Activated CD8-positive, alpha-beta memory T cell treated with anti-CD3 and anti-CD28 coated beads for 48 hours (primary cell): ENCODE data around the gene ARAP3.
A peak's percentile ranks its signal among the peaks of the same experiment; 100 is the strongest.
"Not testable (repeated sequence)": the region's sequence is repeated elsewhere in the genome, so short reads cannot be mapped to it uniquely, and the experiment has no call there.

Experiments
- DNase-seq, 3 experiments: peaks; one replicate each; pipeline ENCODE4 v3.0.0-alpha.2; 2020; ENCODE audit warnings: low read depth in 2 of 3, low spot score in 2 of 3

The ARAP3 gene

DNA sequence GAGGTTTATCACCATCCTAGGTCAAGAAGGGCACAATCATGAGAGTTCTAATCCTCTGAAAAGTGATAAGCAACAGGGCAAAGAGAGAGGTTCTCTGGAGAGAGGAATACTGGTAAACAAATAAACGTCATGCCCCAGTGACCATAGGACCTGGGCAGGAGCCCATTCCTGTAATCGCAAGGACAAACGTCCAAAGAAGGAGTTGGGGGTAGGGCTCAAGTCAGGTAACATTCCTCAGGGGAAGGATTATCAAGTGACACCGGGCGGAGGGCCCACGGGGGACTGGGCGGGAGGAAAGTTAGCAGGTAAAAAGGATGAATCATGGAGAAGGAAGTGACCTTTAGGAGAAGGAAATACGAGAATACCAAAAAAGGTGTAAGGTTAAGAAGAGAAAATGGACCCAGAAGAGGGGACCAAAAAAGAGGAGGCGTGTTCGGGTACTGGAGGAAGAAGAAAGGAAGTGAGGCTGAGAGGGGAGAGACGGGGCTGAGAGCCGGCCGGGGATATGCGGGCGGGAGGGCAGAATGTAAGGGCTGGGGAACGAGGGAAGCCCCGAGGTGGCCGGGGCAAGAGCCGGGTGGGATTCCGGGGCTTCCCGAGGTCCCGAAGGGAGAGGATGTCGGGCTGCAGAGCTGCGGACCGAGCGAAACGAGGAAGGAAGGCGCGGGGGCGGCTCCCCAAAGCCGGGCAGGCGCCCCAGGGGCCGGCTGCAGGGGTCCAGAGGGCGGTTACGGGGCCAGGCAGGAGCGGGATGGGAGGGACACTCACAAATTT lies 63.8 kb downstream of the ARAP3 start:
- DNase-seq: peak in 2 of 3 experiments; percentile 31

DNA sequence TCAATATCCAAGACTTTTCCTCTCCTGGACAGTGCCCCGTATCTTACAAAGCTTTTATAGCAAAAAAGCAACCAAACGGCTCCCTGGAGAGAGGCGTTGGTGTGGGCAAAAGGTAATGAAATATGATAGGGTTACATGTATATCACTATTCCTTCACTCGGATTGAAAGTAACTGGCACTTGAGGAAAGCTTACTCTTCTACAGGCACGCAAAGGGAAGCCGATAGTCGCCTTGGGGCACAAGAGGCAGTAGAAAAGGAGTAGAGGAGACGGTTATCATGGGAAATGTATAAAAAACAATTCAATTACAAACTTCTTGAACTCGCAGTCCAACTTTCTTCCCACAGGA lies 64.4 kb downstream of the ARAP3 start:
- no peak for DNase-seq

- DNase-seq: no peak
Measured at GRCh38 chr5:141617128-141617527, 64.9 kb downstream of the ARAP3 start.

- no peak for DNase-seq
Measured at GRCh38 chr5:141615991-141616720, 65.9 kb downstream of the ARAP3 start.

DNA sequence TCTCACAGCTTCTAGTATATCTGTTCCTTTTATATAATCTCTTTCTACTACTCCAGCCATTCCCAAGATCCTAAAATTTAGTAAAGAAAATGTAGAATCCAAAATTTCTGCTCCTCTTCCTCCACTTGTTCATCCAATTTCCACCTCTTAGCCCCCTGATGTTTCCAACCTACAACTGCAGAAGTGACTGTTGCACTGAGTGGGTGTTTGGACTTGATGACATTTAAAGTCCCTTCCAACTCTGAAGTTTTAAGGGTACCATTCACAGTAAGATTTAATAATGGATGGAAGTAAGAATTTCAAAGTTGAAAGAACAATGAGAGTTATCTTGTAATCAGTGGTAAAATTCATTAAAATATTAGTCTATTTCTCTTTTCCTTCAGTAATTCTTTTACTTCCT lies 68.7 kb downstream of the ARAP3 start:
- DNase-seq: no peak

DNA sequence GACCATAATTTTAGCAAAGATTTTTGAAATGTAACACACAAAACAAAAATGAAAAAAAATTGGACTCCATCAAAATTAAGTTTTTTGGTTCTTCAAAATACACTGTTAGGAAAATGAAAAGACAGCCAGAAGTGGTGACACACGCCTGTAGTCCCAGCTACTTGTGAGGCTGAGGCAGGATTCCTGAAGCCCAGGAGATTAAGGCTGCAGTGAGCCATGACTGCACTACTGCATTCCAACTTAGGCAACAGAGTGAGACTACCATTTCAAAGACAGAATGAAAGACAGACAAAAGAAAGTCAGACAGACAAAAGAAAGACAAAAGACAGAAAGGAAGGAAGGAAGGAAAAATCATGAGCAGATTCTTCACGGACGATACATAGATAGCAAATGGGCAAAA lies 70.7 kb downstream of the ARAP3 start:
- no peak for DNase-seq

GRCh38 chr5:141609921-141610320 lies 72.1 kb downstream of the ARAP3 start:
- not testable (repeated sequence) for DNase-seq

DNA sequence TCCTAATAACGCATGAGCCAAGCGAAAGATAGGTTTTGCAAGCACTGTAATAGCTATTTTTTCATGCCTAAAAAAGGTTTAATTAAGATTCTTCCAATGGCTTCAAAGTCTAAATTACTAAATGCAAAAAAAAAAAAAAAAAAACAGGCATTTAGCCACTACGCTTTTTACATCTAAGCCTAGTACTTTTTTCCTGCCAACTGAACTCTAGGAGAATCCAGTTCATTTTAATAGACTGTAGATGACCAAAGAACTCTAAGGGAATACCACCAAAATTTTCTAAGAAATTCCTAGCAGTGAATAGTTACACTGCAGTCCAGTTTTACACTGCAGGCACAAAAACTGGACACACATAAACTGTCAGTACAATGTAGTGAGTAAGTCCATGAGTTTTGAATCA lies 73.0 kb downstream of the ARAP3 start:
- no peak for DNase-seq

GRCh38 chr5:141608557-141608956 lies 73.5 kb downstream of the ARAP3 start:
- DNase-seq: no peak

GRCh38 chr5:141608046-141608445 lies 74.0 kb downstream of the ARAP3 start:
- DNase-seq: no peak

GRCh38 chr5:141605523-141606277 lies 76.3 kb downstream of the ARAP3 start:
- peak in 2 of 3 experiments; percentile 22 to 26 for DNase-seq

GRCh38 chr5:141603923-141604717 lies 77.9 kb downstream of the ARAP3 start:
- no peak for DNase-seq
